ENCODE data around the gene MAGI2. TPM values are rescaled to one million over a fixed set of nuclear protein-coding genes. Genes with fewer than 3 reads are reported as not detected.

Gene MAGI2
- total and polyA plus RNA-seq, 9 donors: 7.1 to 20.4 (median 18.7) TPM

- Histone ChIP-seq H3K27me3 (no peaks in the 10 kb centered on the region), H3K9me3 (no peaks in the 10 kb centered on the region), H3K27ac (no peak overlapping the region), H3K36me3 (no peaks in the 10 kb centered on the region), H3K4me3 (no peak overlapping the region), H3K4me1 (ENCODE audit: insufficient read depth) (no peaks in the 10 kb centered on the region)
- intact Hi-C loops (cut with DNase I): no loop called here
- no peak for DNase-seq
- WGBS, 3 donors: 30 to 49% (median 31%) methylated on average over 2 of the region's 2 CpGs
- TF ChIP-seq CTCF (IDR thresholded peaks at IDR 0.05) (no peak), POLR2A (IDR thresholded peaks at IDR 0.05) (no peak), EP300 (IDR thresholded peaks at IDR 0.05) (no peak)
Observed at GRCh38 chr7:78924581-78924980, 528.9 kb downstream of the MAGI2 start.

GRCh38 chr7:78912781-78913180 is 540.7 kb downstream of the MAGI2 start:
- intact Hi-C loops (cut with DNase I): no loop called here
- Histone ChIP-seq H3K9me3 (no peaks in the 10 kb centered on the region), H3K4me3 (no peak overlapping the region), H3K36me3 (no peaks in the 10 kb centered on the region), H3K27me3 (no peaks in the 10 kb centered on the region), H3K4me1 (ENCODE audit: insufficient read depth) (no peaks in the 10 kb centered on the region), H3K27ac (no peak overlapping the region)
- no peak for DNase-seq
- TF ChIP-seq POLR2A (IDR thresholded peaks at IDR 0.05) (no peak), CTCF (IDR thresholded peaks at IDR 0.05) (no peak), EP300 (IDR thresholded peaks at IDR 0.05) (no peak)

- no peaks in the 10 kb centered on the region for H3K9me3 ChIP-seq
- no peak for TF ChIP-seq EP300 (IDR thresholded peaks at IDR 0.05)
- no peak for TF ChIP-seq POLR2A (IDR thresholded peaks at IDR 0.05)
- no peak for TF ChIP-seq CTCF (IDR thresholded peaks at IDR 0.05)
- H3K36me3 ChIP-seq: no peaks in the 10 kb centered on the region
- no peaks in the 10 kb centered on the region for H3K27me3 ChIP-seq
- H3K4me3 ChIP-seq: no peak overlapping the region
- 92 to 99% (median 97%) methylated on average over 1 of the region's 1 CpG for WGBS, 3 donors
- H3K27ac ChIP-seq: no peak overlapping the region
- no peaks in the 10 kb centered on the region for H3K4me1 ChIP-seq (ENCODE audit: insufficient read depth)
- intact Hi-C loops (cut with DNase I): no loop called here
- DNase-seq: no peak
Observed at GRCh38 chr7:78906735-78907134, 546.7 kb downstream of the MAGI2 start.

GRCh38 chr7:78905436-78905835 is 548.0 kb downstream of the MAGI2 start:
- Histone ChIP-seq H3K36me3 (no peaks in the 10 kb centered on the region), H3K4me1 (ENCODE audit: insufficient read depth) (no peaks in the 10 kb centered on the region), H3K4me3 (no peak overlapping the region), H3K9me3 (no peaks in the 10 kb centered on the region), H3K27ac (no peak overlapping the region), H3K27me3 (no peaks in the 10 kb centered on the region)
- TF ChIP-seq EP300 (IDR thresholded peaks at IDR 0.05) (no peak), POLR2A (IDR thresholded peaks at IDR 0.05) (no peak), CTCF (IDR thresholded peaks at IDR 0.05) (no peak)
- intact Hi-C loops (cut with DNase I): no loop called here
- DNase-seq: no peak

GRCh38 chr7:78904983-78905382 is 548.5 kb downstream of the MAGI2 start:
- no peak overlapping the region for H3K4me3 ChIP-seq
- 9 to 26% (median 17%) methylated on average over 2 of the region's 2 CpGs for WGBS, 3 donors
- intact Hi-C loops (cut with DNase I): no loop called here
- no peaks in the 10 kb centered on the region for H3K4me1 ChIP-seq (ENCODE audit: insufficient read depth)
- H3K27ac ChIP-seq: no peak overlapping the region
- no peaks in the 10 kb centered on the region for H3K9me3 ChIP-seq
- H3K27me3 ChIP-seq: no peaks in the 10 kb centered on the region
- no peak for DNase-seq
- TF ChIP-seq POLR2A (IDR thresholded peaks at IDR 0.05) (no peak), CTCF (IDR thresholded peaks at IDR 0.05) (no peak), EP300 (IDR thresholded peaks at IDR 0.05) (no peak)
- H3K36me3 ChIP-seq: no peaks in the 10 kb centered on the region

Measured in ovary (tissue), 9 donors.